Fibroblast of lung (primary cell): Measurements from ENCODE around the gene CSE1L. TPM values are rescaled to one million over a fixed set of nuclear protein-coding genes. Genes with fewer than 3 reads are reported as not detected.
"Not testable (repeated sequence)": the region's sequence is repeated elsewhere in the genome, so short reads cannot be mapped to it uniquely, and the experiment has no call there.

ENCODE experiments used
- DNase-seq, 2 donors: peaks; one replicate each; pipeline versions ENCODE4 v3.0.0 to v3.0.0-alpha.2; 2010; ENCODE audit warnings: low read depth in 2 of 2
- H2AFZ ChIP-seq: 2 replicates; pipeline ENCODE4 v1.5.1; 2012; ENCODE audit warnings: low read length, control low read depth, inconsistent platforms
- H3K27ac ChIP-seq: 2 replicates; pipeline ENCODE4 v1.5.1; 2011; ENCODE audit warnings: low read length, control low read depth; ENCODE audit not compliant: insufficient read depth
- H3K27me3 ChIP-seq: 2 replicates; pipeline ENCODE4 v1.5.1; 2011; ENCODE audit warnings: mild to moderate bottlenecking, low read length; ENCODE audit not compliant: control insufficient read depth, insufficient read depth
- H3K36me3 ChIP-seq: 2 replicates; pipeline ENCODE4 v1.5.1; 2011; ENCODE audit warnings: low read length; ENCODE audit not compliant: control insufficient read depth, insufficient read depth
- H3K4me1 ChIP-seq: 2 replicates; pipeline ENCODE4 v1.5.1; 2011; ENCODE audit warnings: low read length; ENCODE audit not compliant: control insufficient read depth, insufficient read depth; ENCODE audit errors: extremely low read depth
- H3K4me2 ChIP-seq: 2 replicates; pipeline ENCODE4 v1.5.1; 2011; ENCODE audit warnings: low read length, control low read depth; ENCODE audit not compliant: insufficient read depth; ENCODE audit errors: extremely low read depth
- H3K4me3 ChIP-seq, 4 experiments: fragments of 200-600 bp in 1 of 4; sonication (generic) in 1 of 4; replicated peaks in 1 of 4; 2 replicates each; pipeline ENCODE4 v1.5.1; 2011 to 2016; ENCODE audit warnings: low read length in 4 of 4, low read depth in 3 of 4, mild to moderate bottlenecking in 3 of 4, control low read depth in 2 of 4, inconsistent platforms in 1 of 4, mixed read lengths in 1 of 4; ENCODE audit not compliant: insufficient read depth in 1 of 4; ENCODE audit errors: control extremely low read depth in 1 of 4
- H3K79me2 ChIP-seq: 2 replicates; pipeline ENCODE4 v1.5.1; 2012; ENCODE audit warnings: mild to moderate bottlenecking, low read length, inconsistent platforms; ENCODE audit not compliant: control insufficient read depth, insufficient read depth
- H3K9ac ChIP-seq: 2 replicates; pipeline ENCODE4 v1.5.1; 2011; ENCODE audit warnings: mild to moderate bottlenecking, low read length, control low read depth; ENCODE audit not compliant: insufficient read depth
- H3K9me3 ChIP-seq: 2 replicates; pipeline ENCODE4 v1.5.1; 2012; ENCODE audit warnings: low read depth, low read length; ENCODE audit not compliant: control insufficient read depth, insufficient read depth
- H4K20me1 ChIP-seq: 2 replicates; pipeline ENCODE4 v1.5.1; 2011; ENCODE audit warnings: low read length; ENCODE audit not compliant: control insufficient read depth, insufficient read depth; ENCODE audit errors: extremely low read depth
- CTCF ChIP-seq, 2 donors: IDR thresholded peaks in 1 of 2; conservative IDR thresholded peaks in 1 of 2; 1 replicate in 1 of 2; 2 replicates in 1 of 2; pipeline ENCODE4 v1.5.1; 2011 to 2012; ENCODE audit warnings: low read length in 2 of 2, control low read depth in 1 of 2, inconsistent platforms in 1 of 2, low read depth in 1 of 2, mild to moderate bottlenecking in 1 of 2
- EZH2 ChIP-seq: IDR thresholded peaks from 2 replicates; pipeline ENCODE4 v1.5.1; 2012; ENCODE audit warnings: low read length, control low read depth, mild to moderate bottlenecking; ENCODE audit errors: missing control alignments
- polyA plus RNA-seq, 2 donors: library from polyadenylated mRNA; depleted of rRNA in 1 of 2; stranded (reverse) in 1 of 2; unstranded in 1 of 2; fragments of >200 nt; gene quantifications; 2 replicates each; pipeline ENCODE4 v1.2.1, GENCODE V29; 2011 to 2012; ENCODE audit warnings: missing spikeins in 1 of 2
- total RNA-seq: library from RNA; depleted of rRNA; stranded (reverse); fragments of >200 nt; gene quantifications from 2 replicates; pipeline ENCODE4 v1.2.1, GENCODE V29; 2014

CSE1L gene
- total and polyA plus RNA-seq, 2 donors (not counting 1 experiment from before 2014, with no cell fraction given): 44.8 to 52.5 TPM

DNA sequence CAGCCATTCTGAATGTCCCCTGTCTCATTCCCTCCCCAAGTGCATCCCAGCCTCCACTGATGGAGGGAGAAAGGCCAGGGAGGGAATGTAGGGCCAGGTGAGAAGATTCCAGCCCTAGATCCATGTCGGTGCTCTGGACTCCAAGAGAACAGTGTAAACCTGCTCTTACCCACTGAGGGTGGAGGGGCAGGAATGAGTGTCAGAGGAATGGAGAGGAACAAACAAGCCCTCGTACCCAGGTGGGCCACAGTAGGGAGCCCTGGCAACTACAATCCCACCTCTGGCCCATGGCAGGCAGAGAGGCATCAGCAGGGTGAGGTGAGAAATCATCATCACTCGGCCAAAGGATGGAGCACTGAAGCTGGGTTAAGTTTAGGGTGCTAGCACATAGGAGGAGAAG is 87.5 kb downstream of the CSE1L start:
- TF ChIP-seq EZH2 (no peak), CTCF (conservative IDR thresholded peaks at IDR 0.05 in 1 of 2, IDR thresholded peaks at IDR 0.05 in 1 of 2; ENCODE audit: low read depth in 1 of 2, low read length in 2 of 2) (no peak)
- Histone ChIP-seq H3K4me3 (no peak overlapping the region), H3K27me3 (no peaks in the 10 kb centered on the region), H3K27ac (peak overlapping the region; percentile 4), H2AFZ (no peak overlapping the region), H3K4me1 (no peaks in the 10 kb centered on the region), H3K36me3 (peaks cover 7% of the 10 kb centered on the region), H3K79me2 (no peaks in the 10 kb centered on the region), H3K9ac (no peak overlapping the region), H4K20me1 (peaks cover 2% of the 10 kb centered on the region), H3K9me3 (no peaks in the 10 kb centered on the region), H3K4me2 (no peak overlapping the region)
- no peak for DNase-seq

DNA sequence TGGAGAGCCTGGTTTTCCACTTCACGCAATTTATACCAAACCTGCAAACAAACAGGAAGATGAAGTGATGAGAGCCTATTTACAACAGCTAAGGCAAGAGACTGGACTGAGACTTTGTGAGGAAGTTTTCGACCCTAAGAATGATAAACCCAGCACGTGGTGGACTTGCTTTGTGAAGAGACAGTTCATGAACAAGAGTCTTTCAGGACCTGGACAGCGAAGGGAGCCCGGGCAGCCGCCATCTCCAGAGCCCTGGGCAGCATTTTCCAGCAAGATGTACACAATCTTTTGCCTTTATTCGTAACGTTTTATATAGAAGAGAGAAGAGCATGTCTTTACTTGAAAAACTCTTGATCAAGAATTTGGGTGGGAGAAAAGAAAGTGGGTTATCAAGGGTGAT is 88.7 kb downstream of the CSE1L start:
- not testable (repeated sequence) for H3K4me3 ChIP-seq, H3K9ac ChIP-seq, H3K4me1 ChIP-seq, H3K36me3 ChIP-seq, H3K27ac ChIP-seq, H3K9me3 ChIP-seq, H3K79me2 ChIP-seq, H4K20me1 ChIP-seq, H2AFZ ChIP-seq, DNase-seq, H3K27me3 ChIP-seq, H3K4me2 ChIP-seq

DNA sequence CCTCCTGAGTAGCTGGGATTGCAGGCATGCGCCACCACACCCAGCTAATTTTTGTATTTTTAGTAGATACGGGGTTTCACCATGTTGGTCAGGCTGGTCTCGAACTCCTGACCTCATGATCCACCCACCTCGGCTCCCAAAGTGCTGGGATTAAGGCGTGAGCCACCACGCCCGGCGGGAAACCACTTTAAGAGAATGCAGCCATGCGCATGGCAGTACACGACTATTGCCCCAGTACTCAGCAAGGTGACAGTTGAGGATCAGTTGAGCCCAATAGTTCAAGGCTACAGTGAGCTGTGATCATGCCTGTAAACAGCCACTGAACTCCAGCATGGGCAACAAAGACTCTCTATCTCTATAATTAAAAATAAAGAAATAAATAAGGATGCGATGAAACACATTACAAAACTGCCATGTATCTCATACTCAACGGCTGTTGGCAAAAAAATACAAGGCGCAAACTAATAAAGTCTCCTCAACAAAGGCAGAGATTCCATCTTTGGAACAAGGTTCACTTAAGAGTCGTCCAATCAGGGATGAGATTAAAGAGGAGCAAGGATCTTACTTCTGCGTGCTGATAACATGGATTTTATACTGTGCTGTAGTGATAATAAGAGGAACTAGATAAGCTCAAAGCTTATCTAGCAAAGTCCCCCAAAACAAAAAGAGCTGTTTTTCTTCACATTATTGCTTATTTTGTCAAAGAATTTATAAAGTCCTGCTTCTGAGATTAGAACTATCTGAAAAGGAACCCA is 90.9 kb downstream of the CSE1L start:
- peaks cover 5% of the 10 kb centered on the region for H3K36me3 ChIP-seq
- no peak for DNase-seq
- TF ChIP-seq EZH2 (no peak), CTCF (conservative IDR thresholded peaks at IDR 0.05 in 1 of 2, IDR thresholded peaks at IDR 0.05 in 1 of 2; ENCODE audit: low read depth in 1 of 2, low read length in 2 of 2) (no peak)
- no peaks in the 10 kb centered on the region for H3K27me3 ChIP-seq
- no peaks in the 10 kb centered on the region for H3K9me3 ChIP-seq
- H3K4me1 ChIP-seq: no peaks in the 10 kb centered on the region
- H3K4me3 ChIP-seq: no peak overlapping the region
- no peak overlapping the region for H3K4me2 ChIP-seq
- peaks cover 2% of the 10 kb centered on the region for H4K20me1 ChIP-seq
- H3K9ac ChIP-seq: no peak overlapping the region
- H3K79me2 ChIP-seq: no peaks in the 10 kb centered on the region
- no peak overlapping the region for H2AFZ ChIP-seq
- no peak overlapping the region for H3K27ac ChIP-seq
